KBM-7 (cell line): ENCODE data around the gene NSD2.
"Not testable (repeated sequence)": the region's sequence is repeated elsewhere in the genome, so short reads cannot be mapped to it uniquely, and the experiment has no call there.

Experiments
- DNase-seq: peaks from one replicate; pipeline ENCODE4 v3.0.0-alpha.2; 2015
- in situ Hi-C: fragments of 300-500 bp; cut with MboI; formaldehyde crosslinking; loops from 2 replicates; pipeline ENCODE4 v1.14.3; 2020; ENCODE audit warnings: low sequenced_read_pairs, low pct_unique_long_range_greater_than_20kb, mixed read lengths

NSD2 gene

DNA sequence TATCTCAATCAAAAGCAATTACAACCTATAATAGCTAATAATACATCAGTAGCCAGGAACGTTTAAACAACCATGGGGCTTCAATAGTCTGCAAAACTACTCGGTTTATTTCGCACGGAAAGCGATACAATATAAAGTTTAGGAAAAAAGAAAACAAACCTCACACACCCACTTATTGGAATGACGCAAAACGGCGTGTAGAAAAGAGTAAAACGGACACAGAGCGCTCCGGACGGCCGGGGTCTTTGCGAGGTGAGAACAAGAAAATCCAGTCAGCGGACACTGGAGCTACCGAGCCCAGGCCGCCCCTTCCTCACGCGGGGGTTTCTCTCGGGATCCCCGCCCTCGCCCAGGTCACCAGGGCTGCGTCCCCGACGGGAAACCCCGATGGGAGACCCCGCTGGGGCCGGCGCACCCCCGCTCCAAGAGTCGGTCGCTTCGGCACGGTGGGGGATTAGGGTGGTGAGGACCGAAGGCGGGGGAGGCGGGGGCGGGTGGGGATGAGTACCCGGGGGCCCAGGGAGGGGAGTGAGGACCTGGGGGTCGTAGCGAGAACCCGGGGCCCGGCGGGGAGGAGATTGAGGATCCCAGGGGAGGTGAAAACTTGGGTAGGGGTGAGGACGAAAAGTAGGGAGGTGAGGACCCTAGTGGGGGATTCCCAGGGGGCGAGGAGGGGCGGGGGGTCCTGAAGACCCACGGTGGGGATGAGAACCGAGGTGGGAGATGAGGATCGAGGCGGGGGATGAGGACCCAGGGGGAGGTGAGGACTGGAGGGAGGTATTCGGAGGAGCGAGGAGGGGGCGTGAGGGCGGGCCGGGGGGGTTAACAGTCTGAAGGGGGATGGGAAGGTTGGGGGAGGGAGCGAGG lies 136.8 kb downstream of the NSD2 start:
- no peak for DNase-seq
- in situ Hi-C loops = no loop called here

DNA sequence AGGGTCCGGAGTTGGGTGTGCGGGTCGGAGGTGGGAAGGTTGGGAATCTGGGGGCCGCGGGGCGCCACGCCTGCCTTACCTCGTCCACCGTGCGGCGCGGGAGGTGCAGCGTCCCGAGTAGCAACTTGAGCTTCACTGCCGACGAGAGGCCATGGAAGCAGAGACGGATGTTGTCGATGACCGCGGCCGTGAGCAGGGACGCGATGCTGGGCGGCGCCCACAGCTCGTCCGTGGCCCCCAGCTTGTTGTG lies 137.4 kb downstream of the NSD2 start:
- in situ Hi-C loops = no loop called here

DNA sequence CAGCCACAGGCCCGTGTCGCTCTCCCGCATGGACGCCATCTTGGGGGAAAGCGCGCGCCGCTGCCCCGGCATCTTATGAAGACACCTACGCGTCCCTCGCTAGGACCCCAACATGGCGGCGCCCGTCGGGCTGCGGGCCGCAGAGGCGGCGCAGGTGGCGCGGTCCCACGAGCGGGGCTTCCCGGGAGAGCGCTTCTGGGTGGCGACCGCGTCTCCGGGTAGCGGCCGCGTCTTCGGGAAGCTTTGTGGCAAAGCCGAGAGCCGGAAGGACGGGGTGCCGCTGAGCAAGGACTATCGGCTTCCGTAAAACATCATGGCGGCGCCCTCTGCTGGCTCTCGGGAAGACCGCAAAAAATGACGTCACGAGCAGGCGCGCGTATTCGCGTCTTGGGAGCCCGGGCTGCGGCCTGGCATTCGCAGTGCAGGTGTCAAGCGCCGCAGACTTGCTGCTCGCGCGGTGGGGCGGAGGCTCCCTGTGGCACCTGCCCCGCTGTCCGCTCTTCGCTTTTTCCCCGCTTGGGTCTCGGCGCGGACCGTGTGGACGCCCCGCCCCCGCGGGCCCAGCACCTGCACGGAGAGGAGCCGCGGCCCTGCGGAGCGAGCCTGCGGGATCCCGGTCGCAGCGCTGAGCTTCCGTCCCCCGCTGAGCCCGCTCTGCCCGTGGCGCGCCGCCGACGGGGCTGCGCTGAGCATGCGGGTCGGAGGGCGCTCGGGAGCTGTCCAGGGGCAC lies 137.9 kb downstream of the NSD2 start, which contains the start of gene NELFA:
Gene NELFA (minus strand): TSS at position 54 of the 730 bp plus-strand sequence. CDS start 15 bp downstream, at position 39.
- peak; percentile 96 for DNase-seq
- in situ Hi-C loops = no loop called here

More for the DNA sequence above, 137.4 kb downstream of the NSD2 start:
- DNase-seq = no peak

DNA sequence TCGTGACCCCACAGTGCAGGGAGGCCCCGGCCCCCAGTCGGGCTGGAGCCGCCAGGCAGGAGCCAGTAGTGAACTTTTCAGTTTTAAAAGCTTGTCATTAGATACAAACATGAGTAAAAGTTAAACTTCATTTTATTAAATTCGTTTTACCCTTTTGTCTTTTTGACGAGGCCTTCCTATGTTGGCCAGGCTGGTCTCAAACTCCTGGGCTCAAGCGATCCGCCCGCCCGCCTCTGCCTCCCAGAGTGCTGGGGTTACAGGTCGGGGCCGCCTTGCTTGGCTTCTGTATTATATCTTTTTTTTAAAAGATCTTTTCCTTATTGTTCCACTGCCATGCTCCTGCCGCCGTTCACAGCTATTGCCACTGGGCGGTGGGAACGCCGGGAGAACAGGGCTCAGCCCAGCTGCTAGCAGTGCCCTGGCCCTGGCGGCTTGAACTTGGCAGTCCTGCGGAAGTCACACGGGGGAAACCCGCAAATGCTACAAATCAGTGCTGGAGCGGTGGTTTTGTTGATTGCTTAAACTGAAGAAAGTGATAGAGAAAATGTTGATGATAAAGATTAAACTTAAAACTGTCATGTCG lies 138.5 kb downstream of the NSD2 start:
- peak; percentile 69 for DNase-seq
- in situ Hi-C loops = no loop called here

DNA sequence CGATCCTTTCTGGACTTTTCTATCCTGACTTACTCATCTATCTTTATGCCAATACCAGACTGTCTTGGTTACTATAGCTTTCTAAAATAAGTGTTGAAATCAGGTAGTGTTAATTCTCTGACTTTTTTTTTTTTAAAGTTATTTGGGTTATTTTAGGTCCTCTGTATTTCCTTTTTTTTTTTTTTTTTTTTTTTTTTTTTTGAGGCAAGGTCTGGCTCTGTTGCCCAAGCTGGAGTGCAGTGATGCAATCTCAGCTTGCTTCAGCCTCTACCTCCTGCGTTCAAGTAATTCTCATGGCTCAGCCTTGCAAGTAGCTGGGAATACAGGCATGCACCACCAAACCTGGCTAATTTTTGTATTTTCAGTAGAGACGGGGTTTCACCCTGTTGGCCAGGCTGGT lies 140.4 kb downstream of the NSD2 start:
- in situ Hi-C loops = no loop called here
- DNase-seq = no peak

DNA sequence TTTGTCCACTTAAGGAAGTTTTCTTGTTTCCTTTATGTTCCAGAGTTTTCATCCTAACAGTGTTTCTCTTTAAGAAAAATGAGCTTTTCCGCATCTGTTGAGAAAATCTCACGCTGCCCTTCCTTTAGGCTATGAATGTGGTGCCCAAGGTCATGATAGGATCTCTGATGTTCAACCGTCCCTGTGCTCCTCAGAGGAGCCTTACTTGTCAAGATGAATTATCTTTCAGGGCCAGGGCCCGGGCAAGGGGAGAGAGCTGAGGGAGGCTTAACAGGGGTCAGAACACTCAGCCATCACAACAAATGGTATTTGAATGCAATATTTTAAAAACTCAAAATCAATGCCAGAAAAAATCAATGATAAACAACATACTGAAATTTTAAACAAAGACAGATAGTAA lies 143.8 kb downstream of the NSD2 start:
- no peak for DNase-seq
- in situ Hi-C loops = no loop called here

DNA sequence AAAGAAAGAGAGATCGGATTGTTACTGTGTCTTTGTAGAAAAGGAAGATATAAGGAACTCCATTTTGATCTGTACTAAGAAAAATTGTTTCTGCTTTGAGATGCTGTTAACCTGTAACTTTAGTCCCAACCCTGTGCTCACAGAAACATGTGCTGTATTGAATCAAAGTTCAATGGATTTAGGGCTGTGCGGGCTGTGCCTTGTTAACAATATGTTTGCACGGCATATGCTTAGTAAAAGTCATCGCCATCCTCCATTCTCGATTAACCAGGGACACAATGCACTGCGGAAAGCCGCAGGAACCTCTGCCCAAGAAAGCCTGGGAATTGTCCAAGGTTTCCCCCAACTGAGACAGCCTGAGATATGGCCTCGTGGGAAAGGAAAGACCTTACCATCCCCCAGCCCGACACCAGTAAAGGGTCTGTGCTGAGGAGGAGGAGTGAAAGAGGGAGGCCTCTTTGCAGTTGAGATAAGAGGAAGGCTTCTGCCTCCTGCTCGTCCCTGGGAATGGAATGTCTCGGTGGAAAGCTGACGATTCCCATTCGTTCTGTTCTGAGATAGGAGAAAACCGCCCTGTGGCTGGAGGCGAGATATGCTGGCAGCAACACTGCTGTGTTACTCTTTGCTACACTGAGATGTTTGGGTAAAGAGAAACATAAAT lies 150.3 kb downstream of the NSD2 start:
- in situ Hi-C loops, DNase-seq: not testable (repeated sequence)

DNA sequence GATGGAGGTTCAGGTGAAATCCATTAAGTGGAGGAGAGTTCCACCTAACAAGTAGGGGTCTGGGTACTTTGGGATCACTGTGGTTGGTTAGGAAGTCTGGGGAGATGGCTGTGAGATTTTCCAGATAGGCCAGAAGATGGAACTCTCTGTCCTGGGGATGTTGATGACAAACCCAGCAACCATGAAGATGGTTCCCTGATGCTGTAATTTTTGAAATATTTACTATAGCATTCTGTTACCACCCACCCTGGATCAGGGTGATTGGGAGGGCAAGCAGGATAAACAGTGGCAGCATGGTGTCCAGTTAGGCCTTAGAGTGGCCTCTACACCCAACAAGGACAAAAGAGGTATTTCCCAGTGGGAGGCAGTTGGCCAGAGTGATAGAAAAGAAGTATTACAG lies 153.5 kb downstream of the NSD2 start:
- in situ Hi-C loops = no loop called here

DNA sequence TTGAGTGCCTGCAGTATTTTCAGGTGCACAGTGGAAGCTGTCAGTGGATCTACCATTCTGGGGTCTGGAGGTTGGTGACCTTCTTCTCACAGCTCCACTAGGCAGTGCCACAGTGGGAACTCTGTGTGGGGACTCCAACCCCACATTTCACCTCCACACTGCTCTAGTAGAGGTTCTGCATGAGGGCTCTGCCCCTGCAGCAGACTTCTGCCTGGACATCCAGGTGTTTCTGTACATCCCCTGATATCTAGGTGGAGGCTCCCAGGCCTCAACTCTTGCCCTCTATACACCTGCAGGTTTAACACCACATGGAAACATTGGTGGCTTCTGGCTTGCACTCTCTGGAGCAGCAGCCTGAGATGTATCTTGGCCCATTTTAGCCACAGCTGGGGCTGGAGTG lies 154.6 kb downstream of the NSD2 start:
- DNase-seq = no peak
- in situ Hi-C loops = no loop called here

More for the DNA sequence above, 153.5 kb downstream of the NSD2 start:
- no peak for DNase-seq

DNA sequence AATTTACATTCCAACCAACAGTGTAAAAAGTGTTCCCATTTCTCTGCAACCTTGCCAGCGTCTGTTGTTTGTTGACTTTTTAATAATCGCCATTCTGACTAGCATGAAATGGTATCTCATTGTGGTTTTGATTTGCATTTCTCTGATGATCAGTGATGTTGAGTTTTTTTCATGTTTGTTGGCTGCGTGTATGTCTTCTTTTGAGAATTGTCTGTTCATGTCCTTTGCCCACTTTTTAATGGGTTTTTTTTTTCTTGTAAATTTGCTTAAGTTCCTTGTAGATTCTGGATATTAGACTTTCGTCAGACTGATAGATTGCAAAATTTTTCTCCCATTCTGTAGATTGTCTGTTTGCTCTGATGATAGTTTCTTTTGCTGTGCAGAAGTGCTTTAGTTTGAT lies 155.9 kb downstream of the NSD2 start:
- DNase-seq, in situ Hi-C loops: not testable (repeated sequence)

DNA sequence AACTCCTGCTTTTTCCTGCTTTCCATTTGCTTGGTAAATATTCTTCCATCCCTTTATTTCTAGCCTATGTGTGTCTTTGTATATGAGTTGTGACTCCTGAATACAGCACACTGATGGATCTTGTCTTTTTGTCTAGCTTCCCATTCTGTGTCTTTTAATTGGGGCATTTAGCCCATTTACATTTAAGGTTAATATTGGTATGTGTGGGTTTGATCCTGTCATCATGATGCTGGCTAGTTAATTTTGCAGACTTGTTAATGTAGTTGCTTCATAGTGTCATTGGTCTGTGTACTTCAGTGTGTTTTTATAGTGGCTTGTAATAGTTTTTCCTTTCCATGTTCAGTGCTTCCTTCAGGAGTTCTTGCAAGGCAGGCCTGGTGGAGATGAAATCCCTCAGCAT lies 160.0 kb downstream of the NSD2 start:
- DNase-seq, in situ Hi-C loops: not testable (repeated sequence)
